ENCODE data around the gene SELENOT. TPM values are rescaled to one million over a fixed set of nuclear protein-coding genes. Genes with fewer than 3 reads are reported as not detected.
"Not testable (repeated sequence)": the region's sequence is repeated elsewhere in the genome, so short reads cannot be mapped to it uniquely, and the experiment has no call there.

Gene SELENOT, protein sequence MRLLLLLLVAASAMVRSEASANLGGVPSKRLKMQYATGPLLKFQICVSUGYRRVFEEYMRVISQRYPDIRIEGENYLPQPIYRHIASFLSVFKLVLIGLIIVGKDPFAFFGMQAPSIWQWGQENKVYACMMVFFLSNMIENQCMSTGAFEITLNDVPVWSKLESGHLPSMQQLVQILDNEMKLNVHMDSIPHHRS
- 176 and 191 TPM in 2 replicates for total RNA-seq (2014; rRNA removed; shearing (Covaris generic))
- polyA plus RNA-seq (2015; cell fraction: cytosol; rRNA removed), result 154 and 162 TPM in 2 replicates
- 20.6 and 44.9 TPM in 2 replicates for polyA plus RNA-seq (2015; cell fraction: nucleus; rRNA removed)

DNA sequence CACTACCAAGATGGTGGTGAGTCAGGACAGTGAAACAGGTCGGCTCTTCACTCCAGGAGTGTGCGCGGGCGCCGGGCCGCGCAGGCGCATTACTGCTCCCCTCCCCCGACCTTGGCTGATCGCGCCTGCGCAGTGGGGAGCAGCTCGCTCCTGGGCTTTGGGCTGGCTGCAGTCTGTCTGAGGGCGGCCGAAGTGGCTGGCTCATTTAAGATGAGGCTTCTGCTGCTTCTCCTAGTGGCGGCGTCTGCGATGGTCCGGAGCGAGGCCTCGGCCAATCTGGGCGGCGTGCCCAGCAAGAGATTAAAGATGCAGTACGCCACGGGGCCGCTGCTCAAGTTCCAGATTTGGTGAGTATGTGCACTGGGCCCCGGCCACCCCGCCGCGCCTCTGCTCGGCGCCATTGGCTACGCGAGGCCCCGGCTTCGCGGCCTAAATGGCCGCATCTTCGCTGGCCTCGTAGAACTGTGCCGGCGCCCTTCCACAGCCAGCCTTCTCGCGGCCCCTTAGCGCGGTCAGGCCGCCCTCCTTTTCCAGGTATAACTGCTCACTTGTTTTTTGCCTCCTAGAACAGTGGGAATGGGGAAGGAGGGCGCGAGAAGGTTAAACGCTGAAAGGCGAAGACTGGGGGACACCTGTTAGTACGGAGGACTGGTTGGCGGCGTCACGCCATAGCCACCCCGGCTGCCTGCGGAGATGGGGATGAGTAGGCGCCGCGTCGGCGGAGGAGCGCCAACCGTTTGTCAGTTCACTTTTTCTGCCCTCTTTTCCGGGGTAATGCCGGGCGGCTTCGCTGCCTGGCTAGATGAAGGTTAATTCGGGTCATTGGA, at the start of gene SELENOT:
SELENOT (plus strand) TSS at position 169 of the 827 bp plus-strand sequence; CDS start at position 211, 42 bp downstream.
- DNase-seq (ENCODE audit: low read depth, low spot score), result peak; percentile 94
- in situ Hi-C loops (cut with HindIII; ENCODE audit: low pct_unique_long_range_greater_than_20kb, low sequenced_read_pairs), result no loop called here

DNA sequence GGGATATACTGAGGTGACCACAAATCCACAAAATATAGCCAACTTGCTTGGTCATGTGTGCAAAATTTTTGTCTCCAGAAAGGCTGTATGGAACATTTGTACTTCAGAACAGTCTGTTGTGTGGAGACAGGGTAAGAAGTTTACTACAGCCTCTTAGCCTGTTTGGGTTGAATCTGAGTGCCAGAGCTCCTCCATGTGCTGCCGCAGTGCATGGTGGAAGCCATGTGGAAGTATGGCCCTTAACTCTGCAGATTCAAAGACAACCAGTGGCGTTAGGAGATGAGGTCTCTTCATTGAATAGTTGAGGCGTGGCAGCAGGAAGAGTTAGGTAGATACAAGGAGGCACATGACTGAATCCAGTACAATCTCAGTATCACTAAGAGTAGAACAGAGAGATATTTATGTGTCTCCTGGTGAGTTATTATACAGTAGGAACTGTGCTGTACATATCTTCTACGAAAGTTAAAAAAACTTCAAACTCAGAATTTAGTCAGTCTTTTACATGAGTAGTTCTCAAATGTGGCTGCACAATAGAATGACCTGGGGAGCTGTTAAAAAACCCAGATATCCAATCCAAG, 47.2 kb upstream of the SELENOT start:
- DNase-seq (ENCODE audit: low read depth, low spot score), result peak; percentile 14
- in situ Hi-C loops (cut with HindIII; ENCODE audit: low pct_unique_long_range_greater_than_20kb, low sequenced_read_pairs), result no loop called here

DNA sequence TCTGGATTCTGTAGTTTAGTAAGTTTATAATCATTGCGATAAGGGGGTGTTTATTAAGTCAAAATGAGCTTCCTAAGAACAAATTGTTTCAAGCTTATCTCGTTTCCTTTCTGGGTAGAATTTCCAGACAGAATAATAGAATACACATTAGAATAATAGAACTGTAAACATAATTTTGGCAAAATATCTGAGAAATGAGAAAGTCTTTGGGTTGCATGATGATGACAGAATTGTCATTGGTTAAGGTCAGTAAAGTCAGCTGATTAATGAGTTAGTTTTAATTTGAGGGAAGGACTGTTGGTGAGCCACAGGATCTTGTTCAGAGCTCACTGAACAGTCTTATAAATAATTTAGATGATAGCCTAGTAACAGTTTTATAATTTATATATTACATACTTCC, 46.3 kb upstream of the SELENOT start:
- no peak for DNase-seq (ENCODE audit: low read depth, low spot score)
- in situ Hi-C loops (cut with HindIII; ENCODE audit: low pct_unique_long_range_greater_than_20kb, low sequenced_read_pairs), result no loop called here

DNA sequence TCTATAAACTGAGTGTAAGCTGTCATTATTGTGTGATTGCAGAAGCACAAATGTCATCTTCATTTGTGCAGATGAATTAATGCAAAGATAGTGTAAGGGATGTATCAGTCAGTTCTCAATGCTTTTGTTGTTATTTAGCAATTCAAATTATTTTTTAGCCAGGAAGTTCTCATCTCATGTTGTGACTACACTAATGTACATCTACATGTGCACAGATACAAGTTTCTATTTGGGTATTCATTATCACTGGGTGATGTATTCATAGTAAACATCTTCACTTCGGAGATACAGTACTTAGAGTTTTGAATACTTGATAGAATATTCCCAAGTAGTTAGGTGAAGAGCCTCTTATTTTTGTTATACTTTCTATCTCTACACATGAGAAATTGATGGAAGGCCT, 45.4 kb upstream of the SELENOT start:
- in situ Hi-C loops (cut with HindIII; ENCODE audit: low pct_unique_long_range_greater_than_20kb, low sequenced_read_pairs), result no loop called here
- DNase-seq (ENCODE audit: low read depth, low spot score), result no peak

DNA sequence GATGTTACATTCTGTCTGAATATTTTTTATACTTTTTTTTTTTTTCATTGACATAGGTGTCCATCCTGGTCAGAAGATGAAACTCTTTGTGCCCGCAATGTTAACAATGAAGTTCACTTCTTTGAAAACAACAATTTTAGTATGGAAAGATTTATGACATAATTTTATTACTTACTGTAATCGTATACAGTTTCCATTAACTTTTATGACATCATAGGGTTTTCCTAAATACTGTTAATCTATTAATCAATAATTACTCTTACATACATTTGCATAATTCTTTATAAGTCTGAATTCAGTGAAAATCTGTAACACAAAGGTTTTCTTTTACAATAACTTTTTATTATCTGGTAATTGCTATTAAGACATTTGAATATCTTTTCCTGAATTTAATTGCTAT, 38.9 kb upstream of the SELENOT start:
- in situ Hi-C loops (cut with HindIII; ENCODE audit: low pct_unique_long_range_greater_than_20kb, low sequenced_read_pairs), result no loop called here
- no peak for DNase-seq (ENCODE audit: low read depth, low spot score)

DNA sequence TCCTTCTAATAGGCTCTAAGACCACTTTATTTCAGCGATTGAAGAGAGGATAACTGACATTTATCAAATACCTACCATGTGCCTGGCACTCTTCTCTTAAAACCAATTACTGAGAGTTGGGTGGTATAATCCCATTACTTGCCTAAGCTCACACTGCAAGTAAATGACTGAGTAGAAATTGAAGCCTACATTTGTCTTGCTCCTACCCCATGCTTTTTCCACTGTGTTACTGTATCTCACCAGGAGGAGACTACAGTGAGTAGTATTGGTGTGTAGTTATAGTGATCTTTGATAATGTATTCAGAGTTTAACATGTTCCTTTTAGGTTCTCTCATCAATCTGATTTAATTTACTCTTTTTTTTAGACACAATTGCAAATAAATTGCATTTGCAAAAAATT, 35.8 kb upstream of the SELENOT start:
- in situ Hi-C loops (cut with HindIII; ENCODE audit: low pct_unique_long_range_greater_than_20kb, low sequenced_read_pairs), result no loop called here
- DNase-seq (ENCODE audit: low read depth, low spot score), result no peak

DNA sequence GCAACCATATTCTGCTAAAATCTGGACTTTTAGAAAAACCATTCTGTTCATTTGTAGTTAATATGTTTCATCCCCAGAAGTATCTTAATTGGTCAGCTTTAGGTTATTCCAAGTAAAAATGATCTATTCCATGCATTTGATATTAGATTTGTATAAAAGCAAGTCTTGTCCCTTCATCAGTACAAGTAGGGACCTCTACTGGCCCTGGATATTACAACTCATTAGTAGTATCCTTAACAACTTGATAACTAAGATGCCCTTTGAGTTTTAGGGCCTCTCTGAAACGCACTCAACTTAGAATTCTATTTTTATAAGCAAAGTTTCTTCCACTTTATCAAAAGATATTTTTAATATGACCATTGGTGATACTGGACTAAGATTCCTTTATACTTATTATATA, 25.3 kb upstream of the SELENOT start:
- DNase-seq (ENCODE audit: low read depth, low spot score), result no peak
- in situ Hi-C loops (cut with HindIII; ENCODE audit: low pct_unique_long_range_greater_than_20kb, low sequenced_read_pairs), result no loop called here

DNA sequence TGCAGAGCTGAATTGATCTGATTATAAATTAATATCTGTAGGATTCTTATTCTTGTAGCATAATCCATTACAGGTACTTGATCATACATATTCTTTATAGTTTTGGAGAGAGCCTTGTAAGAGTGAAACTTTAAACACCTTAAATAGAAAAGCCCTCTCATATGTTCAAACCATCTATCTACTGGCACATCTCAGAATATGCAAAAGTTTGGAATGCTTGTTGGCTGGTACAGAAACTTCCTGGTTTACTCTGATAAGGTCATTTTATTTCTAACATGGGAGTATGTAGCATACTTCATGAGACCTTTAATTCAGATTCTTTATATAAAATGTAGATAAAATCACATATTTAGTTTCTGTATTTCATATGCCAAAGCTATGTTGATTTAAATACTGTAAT, 21.9 kb upstream of the SELENOT start:
- no peak for DNase-seq (ENCODE audit: low read depth, low spot score)

DNA sequence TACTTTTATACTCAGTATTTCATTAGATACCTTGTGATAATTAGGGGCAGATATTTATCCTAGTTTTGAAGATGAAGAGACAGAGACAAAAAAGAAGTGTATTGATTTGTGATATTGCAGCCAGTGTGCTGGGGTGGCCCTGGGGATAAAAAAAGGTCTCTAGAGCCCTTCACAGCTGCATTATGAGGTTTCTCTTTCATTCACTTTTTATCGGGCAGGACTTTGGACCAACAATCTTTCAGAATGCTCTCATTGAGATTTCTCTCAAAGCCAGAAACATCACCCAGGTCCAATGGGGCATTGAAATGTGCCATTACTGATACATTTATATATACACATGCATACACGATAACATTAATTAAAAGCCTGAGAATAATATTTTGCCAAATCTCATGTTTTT, 20.5 kb upstream of the SELENOT start:
- no peak for DNase-seq (ENCODE audit: low read depth, low spot score)
- in situ Hi-C loops (cut with HindIII; ENCODE audit: low pct_unique_long_range_greater_than_20kb, low sequenced_read_pairs), result no loop called here

More for the DNA sequence above, 21.9 kb upstream of the SELENOT start:
- in situ Hi-C loops (cut with HindIII; ENCODE audit: low pct_unique_long_range_greater_than_20kb, low sequenced_read_pairs), result no loop called here

DNA sequence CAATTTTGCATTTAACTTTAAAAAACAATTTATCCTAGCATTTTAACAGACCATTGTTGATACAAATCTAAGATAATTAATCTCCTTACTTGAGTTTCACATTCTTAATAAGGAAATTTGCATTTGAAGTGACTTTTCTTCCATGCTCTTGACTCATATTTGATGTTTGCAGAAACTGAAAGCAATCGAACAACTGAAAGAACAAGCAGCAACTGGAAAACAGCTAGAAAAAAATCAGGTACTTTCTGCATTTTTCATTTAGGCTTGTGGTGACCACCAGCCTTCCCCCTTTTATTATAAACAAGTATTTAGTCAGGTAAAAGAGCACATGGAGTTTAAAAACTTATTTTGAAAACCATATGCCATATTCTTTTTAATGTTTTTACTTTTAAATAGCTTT, 20.1 kb upstream of the SELENOT start:
- DNase-seq (ENCODE audit: low read depth, low spot score), result no peak
- in situ Hi-C loops (cut with HindIII; ENCODE audit: low pct_unique_long_range_greater_than_20kb, low sequenced_read_pairs), result no loop called here

DNA sequence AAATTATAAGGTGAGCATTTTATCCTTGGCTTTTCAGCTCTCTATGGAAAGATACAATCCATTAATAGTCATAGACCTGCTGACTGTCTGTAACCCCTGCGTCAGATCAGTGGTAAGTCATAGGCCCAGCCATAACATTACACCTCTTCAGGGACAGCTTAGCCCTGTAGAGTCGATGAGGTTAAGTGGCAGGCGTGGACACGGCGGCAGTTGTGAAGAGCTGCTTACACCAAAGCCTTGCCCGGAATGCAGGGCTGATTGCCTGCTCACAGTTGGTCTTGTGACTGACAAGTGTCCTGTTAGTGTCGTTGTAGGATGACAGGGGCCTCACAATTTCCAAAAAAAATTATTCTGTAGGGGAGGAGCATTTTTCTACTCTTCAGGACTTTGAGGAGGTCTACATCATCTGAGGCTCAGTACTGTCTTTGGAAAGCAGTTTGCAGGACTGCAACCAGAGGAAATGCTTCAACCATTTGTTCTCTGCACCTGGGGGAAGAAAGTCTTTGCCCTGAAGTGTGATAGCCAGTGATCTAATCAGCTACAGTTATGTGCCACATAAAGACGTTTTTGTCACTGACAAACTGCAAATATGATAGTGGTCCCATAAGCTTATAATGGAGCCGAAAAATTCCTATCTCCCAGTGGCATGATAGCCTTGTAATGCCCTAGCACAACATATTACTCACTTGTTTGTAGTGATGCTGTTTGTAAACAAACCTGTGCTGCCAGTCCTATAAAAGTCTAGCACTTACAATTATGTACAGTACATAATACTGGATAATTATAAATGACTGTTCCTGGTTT, 14.9 kb upstream of the SELENOT start:
- DNase-seq (ENCODE audit: low read depth, low spot score), result no peak
- in situ Hi-C loops (cut with HindIII; ENCODE audit: low pct_unique_long_range_greater_than_20kb, low sequenced_read_pairs), result no loop called here

DNA sequence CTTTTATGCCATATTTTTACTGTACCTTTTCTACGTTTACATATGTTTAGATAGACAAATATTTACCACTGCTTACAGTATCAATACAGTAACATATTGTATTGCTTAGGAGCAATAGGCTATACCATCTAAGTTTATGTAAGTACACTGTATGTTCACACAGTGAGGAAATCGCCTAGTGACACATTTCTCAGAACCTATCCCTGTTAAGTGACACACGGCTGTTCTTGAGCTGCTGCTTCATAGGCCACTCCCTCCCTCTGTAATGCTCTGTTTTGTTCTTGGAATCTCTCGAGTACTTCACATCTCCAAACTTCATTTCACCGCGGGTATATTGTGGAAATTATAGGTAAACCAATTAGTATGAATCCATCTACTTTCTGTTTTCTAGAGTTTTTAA, 13.4 kb upstream of the SELENOT start:
- no peak for DNase-seq (ENCODE audit: low read depth, low spot score)
- in situ Hi-C loops (cut with HindIII; ENCODE audit: low pct_unique_long_range_greater_than_20kb, low sequenced_read_pairs), result no loop called here

DNA sequence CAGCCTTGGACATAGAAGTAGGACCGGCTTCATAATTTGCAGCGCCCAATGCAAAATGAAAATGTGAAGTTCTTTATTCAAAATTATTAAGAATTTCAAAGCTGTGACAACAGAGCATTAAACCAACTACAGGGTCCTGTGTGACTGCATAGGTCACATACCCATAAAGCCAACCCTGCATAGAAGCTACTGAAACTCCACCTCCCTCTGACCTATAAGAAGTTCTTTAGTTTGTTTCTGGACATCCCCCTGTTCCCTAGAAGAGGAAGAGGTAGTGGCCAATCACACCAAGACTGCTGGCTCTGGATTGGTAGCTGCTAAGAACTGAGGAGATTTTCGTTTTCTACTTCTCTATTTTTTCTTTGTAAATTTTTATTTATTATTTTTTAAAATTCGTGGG, 9.0 kb upstream of the SELENOT start:
- in situ Hi-C loops (cut with HindIII; ENCODE audit: low pct_unique_long_range_greater_than_20kb, low sequenced_read_pairs), result no loop called here

DNA sequence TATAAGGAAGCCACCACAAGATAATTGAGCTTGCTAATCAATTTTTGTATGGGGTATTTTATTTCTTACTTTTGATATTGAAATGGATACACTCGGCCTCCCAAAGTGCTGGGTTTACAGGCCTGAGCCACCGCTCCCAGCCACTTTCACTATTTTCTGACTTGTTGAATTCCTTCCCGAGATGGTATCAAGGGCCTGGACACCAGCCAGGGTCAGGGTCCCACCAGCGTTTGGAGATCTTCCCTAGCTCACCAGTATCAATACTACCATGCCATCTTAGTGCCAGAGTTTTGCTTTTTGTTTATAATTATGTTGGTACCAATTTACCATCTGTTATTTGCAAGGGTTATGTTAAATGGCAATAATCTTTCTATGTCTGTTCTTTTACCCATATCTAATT, 5.5 kb upstream of the SELENOT start:
- DNase-seq (ENCODE audit: low read depth, low spot score), result no peak
- in situ Hi-C loops (cut with HindIII; ENCODE audit: low pct_unique_long_range_greater_than_20kb, low sequenced_read_pairs), result no loop called here

More for the DNA sequence above, 9.0 kb upstream of the SELENOT start:
- no peak for DNase-seq (ENCODE audit: low read depth, low spot score)

DNA sequence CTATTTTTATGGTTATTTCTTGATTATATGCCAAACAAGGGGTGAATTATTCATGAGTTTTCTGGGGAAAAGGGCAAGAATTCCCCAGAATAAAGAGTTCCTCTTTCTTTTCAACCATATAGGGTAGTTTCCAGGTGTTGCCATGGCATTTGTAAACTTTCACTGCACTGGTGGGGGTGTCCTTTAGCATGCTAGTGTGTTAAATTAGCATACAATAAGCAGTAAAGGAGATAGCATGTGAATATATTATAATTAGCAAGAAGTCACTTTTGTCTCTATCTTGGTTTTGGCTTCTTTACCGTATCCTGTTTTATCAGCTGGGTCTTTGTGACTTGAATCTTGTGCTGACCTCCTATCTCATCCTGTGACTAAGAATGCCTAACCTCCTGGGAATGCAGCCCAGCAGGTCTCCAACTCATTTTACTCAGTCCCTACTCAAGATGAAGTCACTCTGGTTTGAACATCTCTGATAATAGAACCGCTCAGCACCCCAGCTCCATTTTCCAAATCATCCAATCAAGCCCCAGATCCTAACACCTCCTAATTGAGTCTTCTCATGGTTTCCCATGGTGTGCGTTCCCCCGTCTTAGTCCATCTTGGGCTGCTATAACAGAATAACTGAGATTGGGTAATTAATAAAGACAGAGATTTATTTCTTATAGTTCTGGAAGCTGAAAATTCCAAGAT, 3.4 kb upstream of the SELENOT start:
- DNase-seq (ENCODE audit: low read depth, low spot score), result peak; percentile 44
- in situ Hi-C loops (cut with HindIII; ENCODE audit: low pct_unique_long_range_greater_than_20kb, low sequenced_read_pairs), result no loop called here

DNA sequence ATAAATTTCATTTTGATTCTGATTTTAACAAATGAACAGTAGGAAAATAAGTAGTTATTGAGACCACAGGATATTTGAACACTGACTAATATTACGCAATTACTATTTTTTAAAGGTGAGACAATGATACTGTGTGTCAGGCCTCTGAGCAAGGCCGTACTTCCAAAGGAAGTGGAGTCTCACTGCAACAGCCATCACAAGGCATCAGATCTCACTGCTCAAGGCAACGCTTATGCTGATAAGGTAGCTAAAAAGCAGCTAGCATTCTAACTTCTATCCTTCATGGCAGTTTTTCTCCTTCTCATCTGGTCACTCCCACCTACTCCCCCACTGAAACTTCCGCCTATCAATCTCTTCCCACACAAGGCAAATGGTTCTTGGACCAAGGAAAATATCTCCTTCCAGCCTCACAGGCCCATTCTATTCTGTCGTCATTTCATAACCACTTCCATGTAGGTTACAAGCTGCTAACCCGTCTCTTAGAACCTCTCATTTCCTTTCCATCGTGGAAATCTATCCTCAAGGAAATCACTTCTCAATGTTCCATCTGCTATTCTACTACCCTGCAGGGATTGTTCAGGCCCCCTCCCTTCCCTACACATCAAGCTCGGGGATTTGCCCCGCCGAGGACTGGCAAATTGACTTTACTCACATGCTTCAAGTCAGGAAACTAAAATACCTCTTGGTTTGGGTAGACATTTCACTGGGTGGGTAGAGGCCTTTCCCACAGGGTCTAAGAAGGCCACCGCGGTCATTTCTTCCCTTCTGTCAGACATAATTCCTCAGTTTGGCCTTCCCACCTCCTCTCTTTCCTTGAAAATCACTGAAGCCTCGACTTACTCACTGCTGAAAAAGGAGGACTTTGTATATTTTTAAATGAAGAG, 2.2 kb upstream of the SELENOT start:
- DNase-seq (ENCODE audit: low read depth, low spot score); in situ Hi-C loops (cut with HindIII; ENCODE audit: low pct_unique_long_range_greater_than_20kb, low sequenced_read_pairs): not testable (repeated sequence)

All from SK-MEL-5 (cell line).